DMS53 treated with DMSO at 0.1 percent for 48 hours (cell line): ENCODE data around the gene HOXC10.

Experiments
- DNase-seq: peaks from one replicate; lab custom pipeline; 2025; ENCODE audit not compliant: unreplicated experiment; lab: John Stamatoyannopoulos, UW

HOXC10 gene

DNA sequence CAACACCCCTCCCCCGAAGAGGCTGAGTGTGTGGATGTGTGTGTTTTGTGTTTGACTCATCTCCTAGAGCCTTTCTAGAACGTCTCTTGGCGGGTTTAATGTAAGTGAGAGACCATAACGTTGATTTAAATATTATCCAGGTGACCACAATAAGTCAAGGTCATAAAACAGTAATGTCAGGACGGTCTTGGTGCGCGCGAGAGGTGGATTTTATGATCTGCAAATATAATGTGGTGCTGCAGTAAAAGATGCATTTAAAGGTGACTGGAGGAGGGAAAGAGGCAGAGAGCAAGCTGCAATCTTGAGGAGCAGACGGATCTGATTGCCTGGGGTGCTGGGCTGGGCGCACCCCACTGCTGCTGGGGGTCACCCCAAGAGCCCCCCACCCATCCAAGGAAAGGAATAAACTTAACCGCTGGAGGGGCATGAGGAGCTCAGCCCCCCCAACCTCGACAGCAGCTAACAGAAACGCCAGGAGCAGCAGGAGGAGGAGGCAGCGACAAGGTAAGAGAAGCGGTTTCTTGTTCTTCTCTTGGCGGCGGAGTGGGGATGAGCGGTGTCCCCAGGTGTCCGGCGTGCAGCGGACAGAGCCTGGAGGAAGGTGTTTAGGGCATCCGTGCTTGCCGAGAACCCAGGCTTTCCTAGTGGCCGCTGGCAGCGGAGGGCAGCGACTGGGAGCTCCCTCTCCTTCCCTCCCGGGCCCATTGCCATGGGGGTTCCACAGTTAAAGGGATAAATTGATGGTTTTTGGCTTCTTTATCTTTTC lies 5.5 kb downstream of the HOXC10 start:
- DNase-seq, result no peak

DNA sequence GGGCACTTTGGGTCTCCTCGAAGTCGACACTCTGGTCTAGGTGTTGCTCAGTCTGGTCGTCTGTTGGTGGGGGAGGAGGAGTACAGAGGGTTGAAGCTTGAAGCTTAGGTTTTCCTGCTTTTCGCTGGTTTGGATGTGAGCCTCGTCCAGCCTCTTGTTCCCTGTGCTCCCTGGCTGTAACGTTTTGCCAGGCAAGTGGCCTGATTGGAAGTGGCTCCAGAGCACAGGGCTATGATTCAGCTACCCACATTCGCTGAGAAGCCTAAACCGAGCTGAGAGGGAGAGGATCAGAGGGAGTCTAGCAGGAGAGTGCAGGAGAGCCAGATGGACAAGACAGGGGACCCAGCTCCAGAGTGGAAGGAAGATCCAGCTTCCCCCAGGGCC lies 6.1 kb downstream of the HOXC10 start:
- no peak for DNase-seq

DNA sequence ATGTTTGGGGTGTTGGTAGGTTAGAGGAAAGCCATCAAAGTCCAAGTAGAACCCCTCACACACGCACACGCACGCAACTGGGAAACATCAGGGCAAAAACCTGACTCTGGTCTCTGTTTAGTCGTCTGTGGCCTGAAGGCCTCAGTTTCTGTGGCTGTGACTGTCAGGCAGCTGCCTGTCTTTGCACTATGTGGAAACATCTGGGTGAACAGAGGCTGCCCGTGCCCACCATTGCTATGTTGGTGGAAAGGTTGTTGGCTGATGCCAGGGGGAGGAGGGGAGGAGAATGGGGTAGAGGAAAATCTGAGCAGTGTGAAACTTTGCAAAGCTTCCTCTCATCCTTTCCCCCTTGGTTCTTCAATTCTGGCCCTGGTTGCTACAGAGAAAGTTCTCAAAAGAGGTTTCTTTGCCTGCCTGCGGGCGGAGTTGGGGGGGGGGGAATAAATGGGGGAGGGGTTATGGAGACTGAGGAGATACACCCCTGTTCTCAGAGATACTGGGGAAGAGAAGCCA lies 7.5 kb downstream of the HOXC10 start:
- no peak for DNase-seq

GRCh38 chr12:53993162-53994008 lies 8.4 kb downstream of the HOXC10 start:
- no peak for DNase-seq

- DNase-seq, result no peak
Observed at GRCh38 chr12:53994009-53994263, 9.0 kb downstream of the HOXC10 start.

DNA sequence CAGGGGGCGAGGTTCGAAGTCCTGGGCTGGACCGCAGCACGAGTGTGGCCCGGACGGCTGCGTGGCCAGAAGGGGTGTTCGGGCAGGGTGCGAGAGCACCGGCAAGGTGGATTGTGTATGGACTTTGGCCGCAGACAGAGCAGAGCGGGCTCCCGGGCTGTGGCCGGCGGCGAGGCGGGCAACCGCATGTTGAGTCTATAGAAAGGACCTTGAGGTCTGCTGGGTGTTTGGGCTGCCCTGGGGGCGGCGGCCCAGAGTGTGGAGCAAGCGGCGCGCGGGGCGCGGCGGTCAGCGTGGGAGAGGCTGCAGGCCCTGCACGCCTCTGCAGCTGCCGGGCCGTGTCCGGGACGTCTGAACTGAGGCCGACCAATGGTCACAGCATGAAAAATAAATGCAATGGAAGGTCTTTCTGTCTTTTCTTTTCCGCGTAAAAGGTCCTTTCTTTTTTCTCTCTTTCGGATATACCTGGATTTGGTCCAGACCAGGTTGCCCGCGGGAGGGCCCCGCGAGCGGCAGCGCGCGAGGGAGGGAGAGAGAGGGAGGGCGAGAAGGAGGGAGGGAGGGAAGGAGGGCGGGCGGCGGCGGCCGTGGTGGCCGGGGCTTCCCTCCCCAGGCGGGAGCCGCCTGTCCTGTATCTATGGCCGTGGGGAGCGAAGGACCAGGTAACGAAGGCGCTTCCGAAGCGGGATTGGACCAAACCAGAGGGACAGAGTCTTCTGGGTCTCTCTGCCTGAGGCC lies 9.5 kb downstream of the HOXC10 start:
- DNase-seq, result no peak

DNA sequence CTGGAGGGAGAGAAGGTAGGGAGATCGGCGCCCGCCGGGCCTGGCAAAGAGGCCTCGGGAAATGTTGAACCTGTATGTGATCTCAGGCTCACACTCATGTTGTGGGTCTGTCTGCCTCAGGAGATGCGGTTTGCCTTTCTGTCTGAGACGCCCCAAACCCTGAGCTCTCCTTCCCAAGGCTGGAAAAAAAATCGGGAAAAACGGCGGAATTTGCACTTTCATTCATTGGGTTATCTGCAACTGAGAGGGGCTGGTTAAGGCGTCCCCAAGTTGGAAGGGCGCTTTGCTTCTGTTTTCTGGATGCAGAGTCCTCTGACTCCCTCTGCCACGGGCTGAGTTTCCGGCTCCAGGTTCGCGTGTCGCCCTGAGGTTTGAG lies 10.0 kb downstream of the HOXC10 start:
- DNase-seq, result no peak

DNA sequence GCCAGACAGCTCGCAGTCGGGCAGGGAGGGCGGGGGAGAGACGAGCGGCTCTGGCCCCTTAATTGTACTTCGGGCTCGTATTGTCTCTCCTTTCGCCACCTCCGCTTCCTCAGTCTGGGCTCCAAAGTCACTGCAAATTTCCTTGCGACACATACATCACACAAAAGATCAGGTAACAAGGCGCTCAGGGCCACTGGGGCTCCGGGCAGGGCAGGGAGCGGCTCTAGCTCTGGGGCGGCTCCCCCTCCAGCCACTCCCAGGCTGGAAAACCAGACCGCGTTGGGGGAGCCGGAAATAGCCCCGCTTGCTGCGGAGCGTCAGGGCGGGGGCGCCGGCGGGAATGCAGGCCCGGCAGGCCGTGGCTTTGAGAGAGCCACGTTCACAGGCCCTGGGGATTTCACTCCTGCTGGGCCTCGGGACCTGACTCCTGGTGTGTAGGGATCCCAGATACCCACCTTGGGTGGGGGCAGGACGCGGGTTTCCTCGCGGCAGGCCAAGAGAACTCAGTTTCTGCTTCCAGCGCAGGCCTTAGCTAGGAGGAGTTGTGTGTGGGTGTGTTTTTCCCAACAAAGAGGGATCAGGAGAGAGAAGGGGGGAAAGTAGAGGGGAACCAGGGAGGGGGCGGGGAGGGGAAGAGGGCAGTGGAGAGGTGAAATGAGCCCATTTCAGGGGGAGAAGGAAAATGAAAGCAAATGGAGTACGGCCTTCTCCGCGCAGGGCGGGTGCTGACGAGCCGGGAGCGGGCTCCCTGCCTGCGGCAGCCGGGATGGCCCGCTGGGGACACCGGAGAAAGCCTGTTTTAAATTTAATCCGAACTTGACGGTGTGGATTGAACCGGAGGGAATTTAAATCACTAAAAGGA lies 10.7 kb downstream of the HOXC10 start:
- no peak for DNase-seq

- DNase-seq, result no peak
Observed at GRCh38 chr12:53996240-53997203, 11.6 kb downstream of the HOXC10 start.

DNA sequence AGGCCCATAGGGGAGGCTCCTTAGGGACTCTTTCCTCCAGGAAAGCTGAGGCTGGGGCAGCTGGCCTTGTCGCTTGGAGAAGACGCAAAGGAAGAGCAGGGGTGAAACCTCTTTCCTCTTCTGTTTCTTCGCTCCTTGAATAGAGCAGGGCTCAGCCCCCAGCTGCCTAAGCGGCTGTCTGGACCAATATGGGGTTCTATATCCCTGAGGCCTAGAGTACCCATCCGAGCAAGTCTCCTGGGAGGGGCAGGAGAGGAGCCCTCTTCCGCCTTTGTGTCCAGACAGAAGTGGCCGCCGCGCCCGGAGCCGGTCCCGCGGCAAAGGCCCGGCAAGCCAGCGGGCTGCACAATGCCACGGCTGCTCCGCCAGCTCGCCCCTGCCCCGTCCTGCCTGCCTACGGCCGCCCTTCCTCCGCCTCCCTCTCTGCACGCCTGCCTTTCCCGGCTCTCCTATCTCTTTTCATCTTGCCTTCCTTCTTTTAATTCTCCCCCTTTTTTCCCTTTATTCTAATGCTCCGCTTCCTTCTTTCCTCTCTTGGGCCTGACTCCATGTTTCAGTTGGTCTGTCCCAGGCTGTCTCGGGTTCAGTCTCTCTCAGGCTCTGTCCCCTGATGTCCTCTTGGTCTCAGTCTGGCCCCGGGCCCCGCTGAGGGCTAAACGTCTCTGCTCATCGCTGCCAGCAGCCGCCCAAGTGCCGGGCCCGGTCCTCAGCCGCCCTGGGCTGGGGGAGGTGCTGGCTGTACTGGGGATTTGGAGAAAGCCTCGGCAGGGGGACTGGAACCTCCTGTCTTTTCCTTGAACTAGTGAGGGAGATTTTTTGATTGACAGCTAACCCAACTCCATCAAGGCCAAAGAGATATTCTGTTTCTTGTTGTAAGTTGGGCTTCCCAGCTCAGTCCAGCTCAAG lies 12.5 kb downstream of the HOXC10 start:
- DNase-seq, result no peak

DNA sequence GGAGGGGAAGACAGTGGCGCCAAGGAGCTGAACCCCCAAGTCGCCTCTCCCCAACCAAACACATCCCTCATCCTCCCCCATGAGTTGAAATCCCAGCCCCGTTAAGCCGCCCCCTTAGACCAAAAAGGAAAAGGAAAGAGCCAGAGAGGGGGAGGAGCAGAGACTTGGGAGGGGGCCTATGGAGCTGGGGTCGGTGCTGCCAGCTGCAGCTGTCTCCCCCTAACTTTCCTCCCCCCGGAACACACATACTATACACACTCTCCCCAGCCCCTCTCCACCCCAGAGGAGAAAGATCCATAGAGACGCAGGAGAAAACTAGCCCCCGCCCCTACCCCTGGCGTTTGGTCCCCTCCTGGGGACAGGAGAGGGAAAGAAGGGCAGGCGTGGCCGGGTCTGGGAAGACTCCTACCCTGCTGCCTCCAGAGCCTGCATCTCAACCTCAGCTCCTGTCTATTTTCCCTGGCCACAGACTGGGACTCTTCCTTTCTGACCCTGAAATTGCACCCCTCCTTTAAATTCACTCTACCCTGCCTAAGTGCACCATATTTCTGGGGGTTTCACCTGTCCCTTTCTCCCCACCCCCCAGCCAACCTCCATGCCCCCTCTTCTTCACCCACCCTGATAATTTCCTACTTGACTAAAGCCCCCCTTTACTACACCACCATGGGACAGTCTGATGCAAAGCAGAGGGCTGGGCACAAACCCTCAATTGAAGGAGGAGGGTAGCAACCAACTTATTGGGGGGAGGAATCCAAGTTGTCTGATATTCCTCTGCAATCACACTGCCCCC lies 13.4 kb downstream of the HOXC10 start:
- DNase-seq, result no peak

DNA sequence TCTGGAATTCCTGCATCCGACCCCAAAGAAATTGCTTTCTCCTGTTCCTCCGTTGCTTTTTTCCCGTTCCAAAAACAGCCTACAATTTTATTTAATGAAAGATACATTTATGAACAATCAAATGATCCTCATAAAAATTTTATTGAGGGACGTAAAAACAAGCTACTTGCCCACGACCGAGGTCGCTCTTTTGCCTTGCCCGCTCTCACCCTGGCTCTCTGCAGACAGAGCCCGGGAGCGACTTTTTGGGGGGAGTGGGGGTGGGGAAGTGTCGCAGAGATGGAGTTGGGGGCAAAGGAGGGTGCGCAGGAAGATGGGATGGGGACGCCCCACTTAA lies 13.9 kb downstream of the HOXC10 start:
- no peak for DNase-seq

DNA sequence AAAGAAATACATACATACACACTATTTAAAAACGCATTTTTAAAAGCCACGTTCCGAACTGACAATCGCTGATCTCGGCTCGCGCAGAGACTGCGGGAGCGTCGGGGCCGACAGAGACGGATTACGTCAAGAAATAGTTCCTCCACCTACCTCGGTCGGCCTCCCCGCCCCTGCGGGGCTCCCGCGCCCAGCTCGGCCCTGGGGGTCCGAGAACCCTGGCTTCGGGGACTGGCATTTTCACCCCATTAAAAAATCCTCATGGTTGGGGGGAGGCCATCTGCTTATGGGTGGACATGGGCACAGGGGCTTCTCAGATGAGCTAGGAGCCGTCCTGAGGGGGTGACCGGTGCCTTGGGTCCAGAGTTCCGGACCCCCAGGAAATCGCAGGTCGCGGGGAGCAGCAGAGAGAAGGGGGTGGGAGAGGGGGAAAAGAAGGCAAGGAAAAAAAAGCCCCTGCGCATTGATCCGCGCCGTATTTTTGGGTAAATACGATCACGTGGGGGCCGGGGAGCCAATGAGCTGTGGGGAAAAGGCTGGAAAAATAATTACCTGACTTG lies 14.7 kb downstream of the HOXC10 start:
- no peak for DNase-seq

DNA sequence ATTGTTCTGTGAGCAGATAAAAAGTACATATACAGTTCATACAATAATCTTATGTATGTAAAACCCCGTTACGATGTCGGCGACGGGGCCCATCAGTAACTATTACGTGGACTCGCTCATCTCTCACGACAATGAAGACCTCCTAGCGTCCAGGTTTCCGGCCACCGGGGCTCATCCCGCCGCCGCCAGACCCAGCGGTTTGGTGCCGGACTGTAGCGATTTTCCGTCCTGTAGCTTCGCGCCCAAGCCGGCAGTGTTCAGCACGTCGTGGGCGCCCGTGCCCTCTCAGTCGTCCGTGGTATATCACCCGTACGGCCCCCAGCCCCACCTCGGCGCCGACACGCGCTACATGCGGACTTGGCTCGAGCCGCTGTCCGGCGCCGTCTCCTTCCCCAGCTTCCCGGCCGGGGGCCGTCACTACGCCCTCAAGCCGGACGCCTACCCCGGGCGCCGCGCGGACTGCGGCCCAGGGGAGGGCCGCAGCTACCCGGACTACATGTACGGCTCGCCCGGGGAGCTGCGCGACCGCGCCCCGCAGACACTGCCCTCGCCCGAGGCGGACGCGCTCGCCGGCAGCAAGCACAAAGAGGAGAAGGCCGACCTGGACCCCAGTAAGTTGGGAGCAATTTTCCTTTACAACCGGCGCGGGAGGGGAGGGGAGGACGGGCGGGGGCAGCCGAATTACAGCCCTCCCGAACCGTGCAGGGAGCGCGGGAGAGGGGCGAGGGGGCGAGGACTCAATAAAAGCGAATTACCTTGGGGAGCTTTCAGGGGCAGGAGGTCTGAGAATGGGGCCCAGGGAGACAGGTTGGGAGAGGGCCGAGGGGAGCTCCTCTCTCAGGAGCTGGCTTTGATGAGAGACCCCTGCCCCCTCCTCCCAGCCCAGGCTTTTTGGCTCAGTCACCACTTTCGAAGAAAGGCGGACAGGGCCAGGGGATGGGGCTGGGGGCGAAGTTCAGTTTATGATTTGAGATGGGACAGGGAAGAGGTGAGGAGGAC lies 15.5 kb downstream of the HOXC10 start, which contains the start of gene HOXC9:
Gene HOXC9 (plus strand): TSS at position 46 of the 999 bp plus-strand sequence. CDS start 28 bp downstream, at position 74.
- DNase-seq, result no peak

GRCh38 chr12:54001283-54002187 lies 16.6 kb downstream of the HOXC10 start:
- no peak for DNase-seq
